Cardiac muscle cell (in vitro differentiated cells and primary cell): ENCODE results near the gene CHCHD3. TPM values are rescaled to one million over a fixed set of nuclear protein-coding genes. Genes with fewer than 3 reads are reported as not detected.

Experiments used
- DNase-seq, 2 donors: peaks; one replicate each; pipeline versions ENCODE4 v3.0.0 to v3.0.0-alpha.2; 2010 to 2017; ENCODE audit warnings: low read depth in 1 of 2, low spot score in 1 of 2
- H3K27ac ChIP-seq: fragments of 200-600 bp; sonication (generic); 2 replicates; pipeline ENCODE4 v1.5.1; 2016
- H3K27me3 ChIP-seq: fragments of 200-600 bp; sonication (generic); 2 replicates; pipeline ENCODE4 v1.6.0; 2016; ENCODE audit warnings: control low read depth
- H3K36me3 ChIP-seq: fragments of 200-600 bp; sonication (generic); 2 replicates; pipeline ENCODE4 v1.5.1; 2016; ENCODE audit warnings: control low read depth
- H3K4me1 ChIP-seq: fragments of 200-600 bp; sonication (generic); 2 replicates; pipeline ENCODE4 v1.8.1; 2017; ENCODE audit warnings: low read depth, mild to moderate bottlenecking, mixed run types
- H3K4me3 ChIP-seq: fragments of 200-600 bp; sonication (generic); 2 replicates; pipeline ENCODE4 v1.5.1; 2016; ENCODE audit warnings: mild to moderate bottlenecking
- H3K9me3 ChIP-seq: fragments of 200-600 bp; sonication (generic); 2 replicates; pipeline ENCODE4 v1.5.1; 2017; ENCODE audit warnings: low read depth, mild to moderate bottlenecking, control low read depth
- CTCF ChIP-seq: IDR thresholded peaks from 2 replicates; pipeline ENCODE4 v1.5.1; 2012; ENCODE audit warnings: low read depth, mild to moderate bottlenecking, low read length
- polyA plus RNA-seq: library from polyadenylated mRNA; unstranded; fragments of >200 nt; fragmentation: Nextera tagmentation; extraction: Ambion mirVana; gene quantifications from 2 replicates; pipeline ENCODE4 v1.2.1, GENCODE V29; 2016
- total RNA-seq: library from RNA; depleted of rRNA; stranded (reverse); fragments of >200 nt; gene quantifications from 2 replicates; pipeline ENCODE4 v1.2.3, GENCODE V29; 2016

Gene CHCHD3
- total and polyA plus RNA-seq, 2 experiments from 2014 or later = 95.1 to 127 TPM

GRCh38 chr7:133079296-133079695, 2.6 kb downstream of the CHCHD3 start:
- Histone ChIP-seq H3K36me3 (no peaks in the 10 kb centered on the region), H3K27ac (no peak overlapping the region), H3K27me3 (no peaks in the 10 kb centered on the region), H3K4me1 (peaks cover 7% of the 10 kb centered on the region), H3K4me3 (no peak overlapping the region), H3K9me3 (no peaks in the 10 kb centered on the region)
- DNase-seq = no peak
- TF ChIP-seq CTCF = no peak

- H3K27ac ChIP-seq = no peak overlapping the region
- H3K4me3 ChIP-seq = no peak overlapping the region
- no peaks in the 10 kb centered on the region for H3K36me3 ChIP-seq
- DNase-seq = no peak
- no peaks in the 10 kb centered on the region for H3K27me3 ChIP-seq
- peaks cover 7% of the 10 kb centered on the region for H3K4me1 ChIP-seq
- TF ChIP-seq CTCF = no peak
- no peaks in the 10 kb centered on the region for H3K9me3 ChIP-seq
These were observed 4.5 kb downstream of the CHCHD3 start for GRCh38 chr7:133077394-133077793.

GRCh38 chr7:133076142-133076541, 5.7 kb downstream of the CHCHD3 start:
- no peak overlapping the region for H3K27ac ChIP-seq
- no peak for TF ChIP-seq CTCF
- H3K9me3 ChIP-seq = no peaks in the 10 kb centered on the region
- H3K36me3 ChIP-seq = no peaks in the 10 kb centered on the region
- DNase-seq = no peak
- no peak overlapping the region for H3K4me3 ChIP-seq
- peaks cover 7% of the 10 kb centered on the region for H3K4me1 ChIP-seq
- no peaks in the 10 kb centered on the region for H3K27me3 ChIP-seq

- Histone ChIP-seq H3K27ac (no peak overlapping the region), H3K27me3 (no peaks in the 10 kb centered on the region), H3K36me3 (peaks cover 2% of the 10 kb centered on the region), H3K4me3 (no peak overlapping the region), H3K9me3 (no peaks in the 10 kb centered on the region), H3K4me1 (no peaks in the 10 kb centered on the region)
- DNase-seq = no peak
- TF ChIP-seq CTCF = no peak
These were observed 10.4 kb downstream of the CHCHD3 start for GRCh38 chr7:133071506-133071905.

GRCh38 chr7:133070562-133070961, 11.3 kb downstream of the CHCHD3 start:
- H3K27me3 ChIP-seq = no peaks in the 10 kb centered on the region
- DNase-seq = peak in 1 of 2 donors; percentile 43
- H3K4me3 ChIP-seq = no peak overlapping the region
- no peaks in the 10 kb centered on the region for H3K9me3 ChIP-seq
- no peaks in the 10 kb centered on the region for H3K4me1 ChIP-seq
- H3K36me3 ChIP-seq = peaks cover 2% of the 10 kb centered on the region
- no peak overlapping the region for H3K27ac ChIP-seq
- no peak for TF ChIP-seq CTCF

- H3K4me1 ChIP-seq = peaks cover 12% of the 10 kb centered on the region
- no peak for TF ChIP-seq CTCF
These were observed 16.6 kb downstream of the CHCHD3 start for GRCh38 chr7:133065301-133065700.

More at GRCh38 chr7:133065301-133065700, 16.6 kb downstream of the CHCHD3 start:
- no peak for DNase-seq
- H3K27me3 ChIP-seq = no peaks in the 10 kb centered on the region
- H3K36me3 ChIP-seq = peaks cover 2% of the 10 kb centered on the region
- H3K27ac ChIP-seq = no peak overlapping the region
- H3K4me3 ChIP-seq = no peak overlapping the region
- H3K9me3 ChIP-seq = no peaks in the 10 kb centered on the region
